HG03378 (cell line): Measurements from ENCODE around the gene MFN1.

Experiments used
- ATAC-seq: cut with Tn5 transposase; IDR thresholded peaks from one replicate; pipeline ENCODE4 v1.9.1; 2021; ENCODE audit warnings: mild to moderate bottlenecking, moderate library complexity; ENCODE audit not compliant: unreplicated experiment

Gene MFN1

DNA sequence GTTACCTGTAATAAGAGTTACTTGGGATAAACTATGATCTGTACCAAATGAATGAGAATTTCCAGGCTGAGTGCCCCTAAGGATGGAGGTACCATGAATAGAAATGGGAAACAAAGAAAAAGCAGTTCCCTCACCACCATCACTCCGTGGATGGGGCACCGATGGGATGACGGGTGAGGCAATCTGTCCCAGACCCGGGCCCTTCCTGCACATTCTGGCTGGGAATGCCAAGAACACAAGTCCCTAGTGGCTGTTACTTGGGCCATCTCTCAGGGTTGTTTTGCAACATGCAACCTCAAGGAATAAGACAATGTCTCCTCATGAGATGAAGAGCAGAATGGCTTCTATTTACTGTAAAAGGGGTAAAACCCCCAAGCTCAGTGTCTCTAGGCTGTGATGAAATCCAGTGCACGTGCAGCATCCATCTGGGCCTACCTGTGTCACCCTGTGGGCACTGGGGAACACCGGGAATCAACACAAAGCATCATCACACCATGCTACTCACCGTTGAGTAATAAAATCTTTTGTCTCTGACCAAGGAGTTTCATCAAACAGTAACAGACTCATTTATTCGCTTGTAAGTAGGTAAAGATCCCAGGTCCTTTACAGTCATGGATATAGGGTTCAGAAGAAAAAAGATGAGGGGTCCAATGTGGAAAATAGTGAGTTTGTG lies 81.5 kb downstream of the MFN1 start:
- ATAC-seq = no peak

GRCh38 chr3:179430277-179430870 lies 82.9 kb downstream of the MFN1 start:
- no peak for ATAC-seq

DNA sequence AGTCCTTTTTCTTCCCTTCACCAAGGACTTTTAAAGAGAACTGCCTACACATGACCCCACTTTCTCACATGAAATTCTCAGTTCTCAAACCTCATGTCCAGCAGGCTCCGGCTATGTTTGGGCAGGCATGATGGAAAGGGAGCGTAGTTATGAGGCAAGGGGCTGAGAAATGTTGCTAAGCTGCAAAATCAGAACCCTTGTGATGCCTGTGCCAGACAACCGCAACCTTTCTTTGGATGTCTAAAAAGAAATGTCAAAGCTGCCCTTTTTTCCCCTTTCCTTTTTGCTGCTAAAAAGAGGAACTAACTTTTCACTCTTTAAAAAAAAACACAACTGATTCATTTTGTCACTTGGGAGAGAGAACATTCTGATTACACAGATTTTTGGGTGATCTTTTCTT lies 84.5 kb downstream of the MFN1 start:
- ATAC-seq = peak; percentile 67

DNA sequence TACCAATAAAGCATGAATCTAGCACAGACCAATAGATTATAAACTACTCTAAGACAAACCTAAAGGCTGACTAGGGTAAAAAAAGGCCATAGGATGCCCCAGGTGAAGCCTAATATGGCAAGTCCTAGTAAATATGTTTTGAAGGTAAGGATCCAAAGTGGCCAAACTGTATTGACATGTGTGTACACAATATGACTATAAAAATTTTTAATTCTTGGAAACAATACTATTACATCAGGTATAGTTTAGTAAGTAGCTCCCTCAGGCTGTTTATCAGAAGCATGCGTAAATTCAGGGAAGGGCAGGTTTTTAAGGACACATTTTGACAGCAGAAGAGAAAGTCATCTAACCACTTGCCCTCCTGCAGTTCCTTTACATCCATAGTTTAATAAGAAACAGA lies 84.9 kb downstream of the MFN1 start:
- no peak for ATAC-seq

DNA sequence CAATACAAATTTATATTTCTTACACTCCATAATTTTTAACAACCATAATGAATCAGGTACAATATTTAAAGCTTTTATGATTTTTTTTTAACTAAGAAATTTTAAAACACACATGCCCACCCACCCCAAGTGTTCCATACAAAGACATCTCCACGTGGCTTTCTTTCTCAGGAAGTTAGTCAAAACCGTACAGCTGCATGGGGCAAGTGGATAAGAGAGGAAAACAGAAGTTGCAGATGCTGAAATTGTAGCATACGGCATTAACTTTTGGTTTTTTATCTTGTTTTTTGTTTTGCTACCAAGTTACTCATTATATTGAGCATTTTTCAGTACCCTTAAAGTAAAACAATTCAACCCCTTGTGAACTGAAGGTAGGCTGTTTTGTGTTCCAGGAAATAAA lies 89.0 kb downstream of the MFN1 start:
- ATAC-seq = no peak

DNA sequence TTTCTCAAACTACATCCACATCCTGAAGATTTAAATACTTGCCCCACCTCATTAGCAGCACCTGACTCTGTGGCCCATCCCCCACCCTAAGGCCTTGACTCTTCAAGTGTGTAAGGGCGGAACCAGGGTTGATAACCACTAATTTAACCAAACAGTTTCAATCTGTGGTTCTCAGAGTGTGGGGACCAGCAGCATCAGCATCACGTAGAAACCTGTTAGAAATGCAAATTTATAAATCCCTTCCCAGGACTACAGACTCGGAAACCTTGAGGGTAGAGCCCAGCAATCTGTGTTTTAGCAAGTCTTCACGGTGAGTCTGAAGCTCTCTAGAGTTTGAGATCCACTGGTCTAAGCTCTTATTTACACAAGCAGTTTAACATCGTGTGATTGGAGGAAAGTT lies 91.3 kb downstream of the MFN1 start:
- ATAC-seq = peak; percentile 79
